NCI-H1105 (cell line): ENCODE measurements around the gene FNDC3B.
"Not testable (repeated sequence)": the region's sequence is repeated elsewhere in the genome, so short reads cannot be mapped to it uniquely, and the experiment has no call there.

Experiments
- DNase-seq: peaks from one replicate; lab custom pipeline; 2025; lab: John Stamatoyannopoulos, UW

The FNDC3B gene

GRCh38 chr3:172365028-172365567 lies 325.7 kb downstream of the FNDC3B start:
- DNase-seq, result no peak

DNA sequence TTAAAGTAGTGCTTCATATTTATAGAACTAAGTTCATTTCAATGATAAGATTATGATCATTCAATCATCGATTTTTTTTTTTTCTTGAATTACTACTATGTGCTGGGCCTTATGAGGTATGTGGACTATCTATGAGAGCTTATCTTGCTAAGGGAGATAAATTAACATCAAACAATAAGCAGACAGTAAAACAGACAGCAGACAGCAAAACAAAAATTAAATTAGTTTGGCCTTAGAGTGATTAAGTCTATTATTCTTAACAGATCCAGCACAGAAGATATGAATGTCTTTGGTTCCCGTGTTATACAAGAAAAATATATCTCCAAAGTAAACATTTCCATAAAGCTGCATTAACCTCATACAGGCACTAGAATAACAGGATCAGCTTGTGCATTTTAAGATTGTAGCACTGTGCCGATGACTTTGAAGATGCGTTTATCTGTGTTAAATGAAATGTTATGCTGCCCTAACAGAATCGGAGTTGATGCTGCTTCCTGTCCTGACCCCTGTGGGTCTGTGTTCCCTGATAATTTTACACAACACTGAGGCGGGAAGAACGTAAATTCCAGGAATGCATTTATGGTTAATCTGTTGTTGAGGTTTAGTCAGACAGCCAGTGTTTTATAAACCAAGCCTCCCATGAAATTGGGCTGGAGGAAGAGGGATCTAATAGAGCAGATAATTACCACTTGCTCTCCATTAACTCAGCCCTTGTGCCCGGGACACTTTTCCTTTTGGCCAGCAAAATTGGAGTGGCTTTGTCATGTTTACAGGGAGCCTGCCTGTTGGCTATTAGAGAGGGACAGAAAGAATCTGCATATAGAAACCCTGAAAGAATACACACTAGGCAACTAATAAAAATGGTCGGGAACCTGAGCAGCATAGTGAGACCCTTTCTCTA lies 328.1 kb downstream of the FNDC3B start:
- peak; percentile 14 for DNase-seq

DNA sequence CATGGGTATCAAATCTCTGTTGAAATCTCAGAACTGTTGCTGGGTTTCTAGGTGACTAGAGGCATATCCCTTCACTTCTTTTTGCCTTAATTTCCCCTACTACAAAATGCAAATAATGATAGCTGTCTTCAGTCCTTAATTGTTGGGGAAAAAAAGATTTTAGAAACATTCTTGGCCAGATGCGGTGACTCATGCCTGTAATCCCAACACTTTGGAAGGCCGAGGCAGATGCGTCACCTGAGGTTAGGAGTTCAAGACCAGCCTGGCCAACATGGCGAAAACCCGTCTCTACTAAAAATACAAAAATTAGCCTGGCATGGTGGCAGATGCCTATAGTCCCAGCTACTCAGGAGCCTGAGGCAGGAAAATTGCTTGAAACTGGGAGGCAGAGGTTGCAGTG lies 329.2 kb downstream of the FNDC3B start:
- DNase-seq, result not testable (repeated sequence)

DNA sequence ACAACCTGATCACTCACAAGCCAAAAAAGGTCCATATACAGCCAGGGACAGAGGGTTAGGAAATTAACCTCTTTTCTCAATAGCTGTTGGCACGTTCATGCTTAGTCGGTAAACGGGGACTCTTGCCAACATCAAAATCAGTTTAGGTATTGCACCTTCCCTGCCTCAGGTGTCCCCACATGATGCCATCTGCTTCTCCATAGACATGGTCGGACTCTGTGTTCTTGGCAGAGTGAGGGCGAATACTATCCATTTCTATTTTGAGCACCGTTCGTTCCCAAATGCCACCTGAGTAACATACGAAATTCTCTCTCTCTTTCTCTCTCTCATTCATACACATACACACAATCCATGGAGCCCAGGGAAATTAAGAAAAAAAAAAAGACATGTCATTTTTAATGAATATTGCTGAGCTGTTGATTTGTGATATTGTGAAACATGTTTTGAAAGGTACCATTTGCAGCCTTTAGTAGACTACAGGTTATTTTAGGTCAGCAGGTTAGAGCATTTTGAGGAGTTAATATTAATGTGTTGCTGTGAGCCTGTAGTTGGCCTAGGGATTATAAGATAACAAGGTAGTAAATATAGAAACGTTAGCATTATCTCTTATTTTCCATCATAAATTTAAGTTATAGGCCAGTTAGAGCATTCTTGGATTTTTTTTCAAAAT lies 330.3 kb downstream of the FNDC3B start:
- peak; percentile 53 for DNase-seq

DNA sequence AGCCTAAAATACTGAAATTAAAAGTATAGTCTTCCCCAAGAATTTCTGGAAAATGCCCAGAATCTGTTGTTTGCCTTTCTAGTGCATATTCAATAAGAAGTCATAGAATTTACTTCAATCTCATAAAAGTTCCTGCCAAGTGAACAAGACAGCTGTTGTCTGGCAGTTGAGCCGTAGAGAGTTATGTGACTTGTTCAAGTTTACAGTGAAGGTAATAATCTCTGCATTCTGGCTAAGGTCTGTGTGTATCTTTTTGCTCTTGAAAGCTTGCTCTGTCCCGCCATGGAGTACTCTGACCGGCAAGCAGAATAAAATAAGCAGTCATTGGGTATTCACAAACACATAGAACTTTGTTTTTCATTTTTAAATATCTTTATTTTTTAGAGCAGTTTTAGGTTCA lies 331.0 kb downstream of the FNDC3B start:
- DNase-seq, result no peak

DNA sequence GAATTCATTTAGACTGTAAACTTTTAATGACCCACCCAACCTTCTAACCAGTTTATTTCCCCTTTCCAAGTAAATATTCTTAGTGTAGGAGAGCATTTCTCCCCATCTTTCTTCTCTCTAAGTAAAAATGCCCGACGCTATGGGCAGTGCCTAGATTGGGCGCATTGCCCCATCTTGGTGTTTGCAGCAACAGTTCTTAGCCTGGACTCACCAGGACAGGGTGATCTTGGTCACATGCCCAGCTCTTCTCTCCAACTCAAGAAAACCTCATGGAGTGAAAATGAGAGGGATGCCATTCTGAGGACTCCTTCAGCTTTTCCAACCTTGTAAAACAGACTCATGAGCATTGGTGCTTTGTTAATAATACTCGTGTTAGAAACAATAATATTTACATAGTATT lies 332.2 kb downstream of the FNDC3B start:
- DNase-seq, result no peak

GRCh38 chr3:172372895-172373294 lies 333.5 kb downstream of the FNDC3B start:
- DNase-seq, result no peak

- DNase-seq, result no peak
Measured at GRCh38 chr3:172373912-172374311, 334.5 kb downstream of the FNDC3B start.

GRCh38 chr3:172375206-172375850 lies 335.9 kb downstream of the FNDC3B start:
- no peak for DNase-seq

DNA sequence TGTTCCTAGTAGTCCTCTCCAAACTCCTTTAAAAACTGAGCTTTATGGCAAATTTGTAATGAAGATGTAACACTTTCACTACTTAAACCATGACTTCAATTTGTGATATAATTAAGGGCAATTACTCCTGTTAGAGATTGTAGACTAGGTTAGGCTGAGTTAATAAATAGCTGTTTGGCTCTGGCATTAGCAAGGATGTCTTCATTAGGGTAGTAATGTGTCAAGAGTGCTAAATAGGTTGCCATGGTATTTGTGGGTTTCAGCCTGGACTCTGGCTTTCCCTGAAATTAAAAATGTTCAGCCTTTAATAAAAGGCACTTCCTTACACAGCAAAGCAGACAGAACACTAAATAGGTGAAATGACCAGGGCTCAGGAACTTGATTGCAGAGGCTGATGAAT lies 337.0 kb downstream of the FNDC3B start:
- no peak for DNase-seq

DNA sequence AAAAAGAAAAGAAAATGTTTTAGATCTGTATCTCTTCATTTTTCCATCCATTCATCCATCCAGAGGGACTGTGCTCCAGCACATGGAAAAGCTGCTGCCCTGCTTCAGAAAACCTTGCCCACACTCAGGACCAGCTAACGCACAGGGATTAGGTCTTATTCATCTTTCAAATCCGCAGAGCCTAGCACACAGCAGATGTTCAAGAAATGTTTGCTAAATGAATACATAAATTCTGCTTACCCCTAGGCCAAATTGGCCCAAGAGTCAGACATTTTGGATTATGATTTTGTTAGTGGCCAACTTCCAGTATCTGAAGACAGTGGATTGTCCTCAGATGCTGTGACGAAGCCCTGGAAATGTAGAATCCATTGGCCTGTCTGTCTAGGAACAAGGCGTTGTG lies 337.5 kb downstream of the FNDC3B start:
- DNase-seq, result no peak

- DNase-seq, result no peak
Measured at GRCh38 chr3:172378439-172378838, 339.1 kb downstream of the FNDC3B start.

GRCh38 chr3:172379372-172379771 lies 340.0 kb downstream of the FNDC3B start:
- no peak for DNase-seq

DNA sequence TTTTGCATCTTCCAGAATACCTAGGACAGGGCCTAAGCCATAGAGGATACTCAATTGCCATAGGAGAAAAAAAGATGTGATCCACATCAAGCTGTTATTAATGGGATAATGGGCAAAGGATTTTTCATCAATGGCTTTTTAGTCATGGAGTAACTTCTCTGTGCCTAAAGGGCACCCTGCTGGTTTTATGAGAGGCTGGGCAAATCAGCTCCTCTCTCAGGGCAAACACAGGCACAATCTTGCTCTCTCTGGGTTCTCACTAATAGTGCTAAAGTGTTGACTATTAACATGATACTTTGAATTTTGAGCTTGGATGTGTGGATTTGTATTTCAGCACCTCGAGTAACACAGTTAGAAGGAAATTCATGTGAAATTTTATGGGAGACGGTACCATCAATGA lies 341.3 kb downstream of the FNDC3B start:
- no peak for DNase-seq

DNA sequence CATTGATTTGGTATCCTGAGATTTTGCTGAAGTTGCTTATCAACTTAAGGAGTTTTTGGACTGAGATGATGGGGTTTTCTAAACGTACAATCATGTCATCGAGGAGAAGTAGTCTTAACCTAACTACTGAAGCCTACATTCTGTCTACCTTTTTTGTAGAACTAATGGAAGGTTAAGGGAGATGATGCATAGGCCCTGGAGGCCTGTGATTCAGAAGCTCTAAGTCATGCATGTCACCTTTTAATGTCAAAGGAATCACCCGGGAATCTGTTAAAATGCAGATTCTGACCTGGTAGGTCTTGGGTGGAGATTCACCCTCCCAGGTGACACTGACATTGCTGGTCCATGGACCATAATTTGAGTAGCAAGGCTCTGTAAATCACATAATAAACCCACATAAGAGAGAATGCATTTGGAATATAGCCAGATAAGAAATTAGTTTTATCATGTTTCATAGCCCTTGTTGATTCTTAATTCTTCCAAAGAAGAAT lies 344.0 kb downstream of the FNDC3B start:
- DNase-seq, result no peak

DNA sequence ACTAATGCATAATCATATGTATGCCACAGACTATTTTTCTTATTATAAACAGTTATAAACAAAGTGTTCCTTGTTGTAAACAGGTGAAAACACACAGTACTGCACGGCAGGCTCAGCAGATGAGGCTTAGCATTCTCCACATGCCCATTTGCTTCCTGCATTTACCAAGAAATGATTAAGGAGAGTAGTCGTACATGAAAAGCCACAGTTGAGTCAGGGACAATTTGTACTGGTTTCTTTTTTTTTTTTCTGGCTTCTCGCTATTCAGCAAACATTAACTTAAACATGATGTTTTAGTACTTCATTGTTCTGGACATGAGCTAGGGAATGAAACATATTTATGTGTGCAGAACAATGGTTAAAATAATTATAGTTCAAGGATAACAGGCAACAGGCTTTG lies 345.5 kb downstream of the FNDC3B start:
- DNase-seq, result no peak

GRCh38 chr3:172387728-172388127 lies 348.4 kb downstream of the FNDC3B start:
- DNase-seq, result no peak

GRCh38 chr3:172388412-172389078 lies 349.2 kb downstream of the FNDC3B start:
- DNase-seq, result no peak

GRCh38 chr3:172390792-172391191 lies 351.4 kb downstream of the FNDC3B start:
- DNase-seq, result no peak

- DNase-seq, result no peak
Measured at GRCh38 chr3:172391592-172392302, 352.4 kb downstream of the FNDC3B start.

DNA sequence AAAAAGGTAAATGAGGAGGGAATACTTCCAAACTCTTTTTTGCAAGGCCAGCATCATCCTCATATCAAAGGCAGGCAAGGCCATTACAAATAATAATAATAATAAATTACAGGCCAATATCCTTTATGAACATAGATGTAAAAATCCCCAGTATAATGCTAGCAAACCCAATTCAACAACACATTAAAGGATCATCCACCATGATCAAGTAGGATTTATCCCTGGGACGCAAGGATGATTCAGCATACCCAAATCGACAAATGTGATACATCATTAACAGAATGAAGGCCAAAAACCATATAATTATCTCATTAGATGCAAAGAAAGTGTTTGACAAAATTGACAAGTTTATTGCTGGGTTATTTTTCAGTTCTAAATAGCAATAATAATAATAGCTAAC lies 355.3 kb downstream of the FNDC3B start:
- no peak for DNase-seq
